ENCODE results near the gene SLIT3. TPM values are rescaled to one million over a fixed set of nuclear protein-coding genes. Genes with fewer than 3 reads are reported as not detected.

Gene SLIT3
- total RNA-seq, 1 experiment from 2014 or later: 0.44 TPM

DNA sequence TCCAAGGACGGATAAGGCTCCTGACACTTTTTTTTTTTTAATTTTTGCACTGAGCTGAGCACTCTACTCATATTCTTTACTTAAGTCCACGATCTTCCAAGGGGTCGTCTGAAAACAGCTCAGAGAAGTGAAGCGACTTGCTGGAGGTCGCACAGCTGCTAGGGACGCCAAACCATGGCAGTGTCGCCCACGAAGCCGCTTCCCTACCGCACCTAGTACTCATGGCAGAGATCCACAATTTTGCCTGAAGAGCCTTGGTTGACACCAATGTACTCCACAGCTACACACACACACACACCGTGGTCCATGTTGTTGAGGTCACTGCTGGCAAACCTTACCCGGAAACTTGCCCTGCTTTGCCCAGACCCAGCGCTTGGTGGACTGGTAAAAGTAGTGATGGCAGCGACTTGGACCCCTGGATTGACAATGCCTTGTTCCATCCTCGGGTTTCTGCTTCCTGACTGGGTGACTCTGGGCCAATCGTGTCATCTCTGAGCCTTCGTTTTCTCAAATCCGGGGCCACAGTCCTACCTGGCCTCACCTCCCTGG is 521 bp upstream of the SLIT3 start:
- no peaks in the 10 kb centered on the region for H3F3A ChIP-seq (ENCODE audit: low read length, unreplicated experiment)
- H3K27ac ChIP-seq (ENCODE audit: low read length): no peak overlapping the region
- H3K9me2 ChIP-seq (replicated peaks; ENCODE audit: low read length): no peaks in the 10 kb centered on the region
- H2AFZ ChIP-seq (ENCODE audit: low read length): peak overlapping the region; percentile 46
- no peaks in the 10 kb centered on the region for H3K36me3 ChIP-seq (ENCODE audit: low read depth, low read length)
- no peak for TF ChIP-seq EZH2phosphoT487 (IDR thresholded peaks at IDR 0.05; ENCODE audit: borderline replicate concordance, low read length)
- TF ChIP-seq EZH2 (IDR thresholded peaks at IDR 0.05; ENCODE audit: low read length, unreplicated experiment): no peak
- TF ChIP-seq CTCF (conservative IDR thresholded peaks at IDR 0.05; ENCODE audit: low read depth, low read length): no peak
- ATAC-seq (no peak), DNase-seq (no peak)
- H3K27me3 ChIP-seq (ENCODE audit: low read length): peaks cover 62% of the 10 kb centered on the region
- H3K4me1 ChIP-seq (ENCODE audit: insufficient read depth, low read length): no peaks in the 10 kb centered on the region
- CTCF ChIA-PET: interaction anchor here (0.7 kb wide), 1 partner anchor 473 kb away, joined by 4 read pairs; no protein-coding TSS in a partner anchor
- peak overlapping the region; percentile 45; the same call in 1 of the 2 replicates for H3K4me3 ChIP-seq (ENCODE audit: low read length)
- H3K4me2 ChIP-seq (ENCODE audit: low read length): peak overlapping the region; percentile 63
- H4K20me1 ChIP-seq (ENCODE audit: low read length): no peaks in the 10 kb centered on the region
- POLR2A ChIA-PET (ENCODE audit: unreplicated experiment): interaction anchor here (0.6 kb wide), 1 partner anchor 395 kb away, joined by 4 read pairs; no protein-coding TSS in a partner anchor
- H3K79me2 ChIP-seq (ENCODE audit: low read length): no peaks in the 10 kb centered on the region
- no TSS peak for BruUV-seq (replicated peaks)
- no peak overlapping the region for H3K9ac ChIP-seq (ENCODE audit: low read length)
- intact Hi-C loops (cut with micrococcal nuclease): loop anchor here (5.0 kb wide), 1 partner anchor 624 kb away; no protein-coding TSS in a partner anchor
- H3K9me3 ChIP-seq (ENCODE audit: low read length): no peaks in the 10 kb centered on the region

- Histone ChIP-seq H3K4me2 (ENCODE audit: low read length) (peak overlapping the region; percentile 45; the same call in 1 of the 2 replicates), H3K9me2 (replicated peaks; ENCODE audit: low read length) (no peaks in the 10 kb centered on the region), H3K36me3 (ENCODE audit: low read depth, low read length) (no peaks in the 10 kb centered on the region), H3K27ac (ENCODE audit: low read length) (no peak overlapping the region), H3F3A (ENCODE audit: low read length, unreplicated experiment) (no peaks in the 10 kb centered on the region), H4K20me1 (ENCODE audit: low read length) (no peaks in the 10 kb centered on the region), H3K4me3 (ENCODE audit: low read length) (no peak overlapping the region), H3K79me2 (ENCODE audit: low read length) (no peaks in the 10 kb centered on the region), H2AFZ (ENCODE audit: low read length) (no peak overlapping the region), H3K9me3 (ENCODE audit: low read length) (no peaks in the 10 kb centered on the region), H3K9ac (ENCODE audit: low read length) (no peak overlapping the region), H3K4me1 (ENCODE audit: insufficient read depth, low read length) (no peaks in the 10 kb centered on the region), H3K27me3 (ENCODE audit: low read length) (peaks cover 55% of the 10 kb centered on the region)
- DNase-seq (no peak), ATAC-seq (no peak)
- no peak for TF ChIP-seq CTCF (conservative IDR thresholded peaks at IDR 0.05; ENCODE audit: low read depth, low read length)
- TF ChIP-seq EZH2 (IDR thresholded peaks at IDR 0.05; ENCODE audit: low read length, unreplicated experiment): no peak
- TF ChIP-seq EZH2phosphoT487 (IDR thresholded peaks at IDR 0.05; ENCODE audit: borderline replicate concordance, low read length): no peak
- intact Hi-C loops (cut with micrococcal nuclease): loop anchor here (5.0 to 10.0 kb wide), 2 partner anchors 623 to 1855 kb away; no protein-coding TSS in a partner anchor
- ChIA-PET POLR2A (ENCODE audit: unreplicated experiment) (no interaction called here), CTCF (no interaction called here)
- BruUV-seq (replicated peaks): no TSS peak
Observed at GRCh38 chr5:169299663-169300467, 1.1 kb downstream of the SLIT3 start.

Data from PC-3 (cell line).